Measurements from ENCODE around the gene ULK1. TPM values are rescaled to one million over a fixed set of nuclear protein-coding genes. Genes with fewer than 3 reads are reported as not detected.
A peak's percentile ranks its signal among the peaks of the same experiment; 100 is the strongest.

ULK1 gene
- total and polyA plus RNA-seq, 4 experiments from 2014 or later: 0.08 to 55.7 (median 23.8) TPM

DNA sequence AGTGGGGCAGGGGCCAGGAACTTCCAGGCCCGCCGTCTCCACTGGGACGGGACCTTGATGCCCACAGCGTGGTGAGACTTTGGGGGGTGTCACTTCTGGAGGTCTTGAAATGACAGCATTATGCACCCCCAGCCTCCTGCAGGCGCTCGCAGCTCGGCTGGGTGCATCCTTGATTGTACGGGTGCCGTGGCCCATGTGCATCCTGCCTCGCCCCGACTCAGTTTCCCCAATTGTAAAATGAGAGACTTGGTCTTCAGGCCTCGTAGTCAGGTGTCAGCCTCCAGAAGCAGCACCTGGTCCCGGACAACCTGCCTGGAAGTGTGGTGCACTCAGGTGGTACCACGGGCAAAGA lies 25.7 kb downstream of the ULK1 start:
- Histone ChIP-seq H3K27ac (ENCODE audit: low read depth, low read length) (no peak overlapping the region), H3K4me1 (ENCODE audit: insufficient read depth, low read length) (no peaks in the 10 kb centered on the region), H3K36me3 (ENCODE audit: insufficient read depth, low read length) (peaks cover 4% of the 10 kb centered on the region), H3K9me3 (ENCODE audit: control insufficient read depth in 1 of 2, low read length in 2 of 2) (no peaks in the 10 kb centered on the region), H3K27me3 (ENCODE audit: insufficient read depth, low read length) (no peaks in the 10 kb centered on the region), H3K4me3 (ENCODE audit: low read length in 2 of 2) (no peak overlapping the region)
- ChIA-PET POLR2A (ENCODE audit: partially characterized antibody) (interaction anchor here (0.6 kb wide), 1 partner anchor 32 kb away, joined by 3 read pairs; no protein-coding TSS in a partner anchor), CTCF (ENCODE audit: partially characterized antibody) (no interaction called here)
- Mint-ChIP-seq H3K4me3 (no peak overlapping the region), H3K9me3 (peaks cover 0 to 2% (median 0%) of the 10 kb centered on the region in 8 donors), H3K4me1 (peaks cover 4 to 8% (median 6%) of the 10 kb centered on the region in 4 donors), H3K27ac (no peak overlapping the region), H3K36me3 (peaks cover 3 to 8% of the 10 kb centered on the region in 2 donors), H3K27me3 (no peaks in the 10 kb centered on the region)
- DNase-seq: no peak
- intact Hi-C loops (cut with micrococcal nuclease): loop anchor here (10.0 kb wide), 1 partner anchor 225 kb away; the partner anchor contains the start of genes DDX51 and NOC4L

DNA sequence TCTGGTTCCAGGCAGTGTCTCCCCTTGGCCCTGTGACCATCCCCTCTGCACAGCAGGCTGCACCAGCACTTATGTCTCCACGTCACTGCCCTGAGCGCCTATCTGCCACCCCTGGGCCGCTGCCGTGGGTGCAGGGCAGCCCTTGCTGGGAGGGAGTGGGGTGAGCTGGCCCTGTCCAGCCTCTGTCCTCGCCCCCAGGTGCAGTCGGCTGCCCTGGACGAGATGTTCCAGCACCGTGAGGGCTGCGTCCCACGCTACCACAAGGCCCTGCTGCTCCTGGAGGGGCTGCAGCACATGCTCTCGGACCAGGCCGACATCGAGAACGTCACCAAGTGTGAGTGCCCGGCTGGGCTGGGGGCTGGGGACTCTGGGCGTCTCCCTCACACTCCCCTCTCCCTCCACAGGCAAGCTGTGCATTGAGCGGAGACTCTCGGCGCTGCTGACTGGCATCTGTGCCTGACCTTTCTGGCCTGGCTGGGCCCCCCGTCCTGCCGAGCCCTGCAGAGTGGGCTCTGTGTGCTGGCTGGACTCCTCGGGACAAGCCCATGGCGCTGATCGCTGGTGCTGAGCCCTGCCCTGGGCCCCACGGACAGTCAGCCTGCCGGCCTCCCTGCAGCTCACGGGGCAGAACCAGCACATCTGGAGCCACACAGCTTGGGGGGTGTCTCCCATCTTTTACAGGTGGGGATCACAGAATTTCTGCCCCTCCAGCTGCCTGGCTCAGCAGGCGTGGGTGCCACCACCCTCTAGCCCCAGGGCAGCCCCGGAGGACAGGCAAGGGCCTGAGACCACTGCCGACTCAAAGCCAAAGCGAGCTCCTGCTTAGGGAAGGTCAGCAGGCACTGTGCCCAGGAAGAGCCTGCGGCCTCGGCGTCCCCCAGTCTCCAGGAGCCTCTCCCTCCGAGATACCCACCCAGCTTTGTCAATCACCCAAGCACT lies 26.7 kb downstream of the ULK1 start:
- Histone ChIP-seq H3K27ac (ENCODE audit: low read depth, low read length) (no peak overlapping the region), H3K36me3 (ENCODE audit: insufficient read depth, low read length) (no peaks in the 10 kb centered on the region), H3K4me1 (ENCODE audit: insufficient read depth, low read length) (no peaks in the 10 kb centered on the region), H3K4me3 (ENCODE audit: low read length in 2 of 2) (no peak overlapping the region), H3K27me3 (ENCODE audit: insufficient read depth, low read length) (no peaks in the 10 kb centered on the region), H3K9me3 (ENCODE audit: control insufficient read depth in 1 of 2, low read length in 2 of 2) (no peaks in the 10 kb centered on the region)
- Mint-ChIP-seq H3K36me3 (peaks cover 3 to 8% of the 10 kb centered on the region in 2 donors), H3K27me3 (no peaks in the 10 kb centered on the region), H3K27ac (no peak overlapping the region), H3K4me1 (peaks cover 4 to 8% (median 6%) of the 10 kb centered on the region in 4 donors), H3K4me3 (no peak overlapping the region), H3K9me3 (peaks cover 0 to 2% (median 0%) of the 10 kb centered on the region in 8 donors)
- ChIA-PET CTCF (ENCODE audit: partially characterized antibody) (no interaction called here), POLR2A (ENCODE audit: partially characterized antibody) (no interaction called here)
- intact Hi-C loops (cut with micrococcal nuclease): loop anchor here (10.0 kb wide), 1 partner anchor 224 kb away; the partner anchor contains the start of genes DDX51 and NOC4L
- DNase-seq: no peak

GRCh38 chr12:131921866-131922769 lies 27.7 kb downstream of the ULK1 start:
- peaks cover 4 to 8% (median 6%) of the 10 kb centered on the region in 4 donors for H3K4me1 Mint-ChIP-seq
- ChIA-PET POLR2A (ENCODE audit: partially characterized antibody) (no interaction called here), CTCF (ENCODE audit: partially characterized antibody) (no interaction called here)
- Histone ChIP-seq H3K4me3 (ENCODE audit: low read length in 2 of 2) (no peak overlapping the region), H3K36me3 (ENCODE audit: insufficient read depth, low read length) (no peaks in the 10 kb centered on the region), H3K27me3 (ENCODE audit: insufficient read depth, low read length) (no peaks in the 10 kb centered on the region), H3K27ac (ENCODE audit: low read depth, low read length) (no peak overlapping the region), H3K4me1 (ENCODE audit: insufficient read depth, low read length) (no peaks in the 10 kb centered on the region), H3K9me3 (ENCODE audit: control insufficient read depth in 1 of 2, low read length in 2 of 2) (no peaks in the 10 kb centered on the region)
- H3K4me3 Mint-ChIP-seq: no peak overlapping the region
- peak overlapping the region in 2 of 7 donors; percentile 21 to 54 for H3K27ac Mint-ChIP-seq
- no peak for DNase-seq
- no peaks in the 10 kb centered on the region for H3K27me3 Mint-ChIP-seq
- intact Hi-C loops (cut with micrococcal nuclease): loop anchor here (10.0 kb wide), 1 partner anchor 223 kb away; the partner anchor contains the start of genes DDX51 and NOC4L
- peaks cover 3 to 8% of the 10 kb centered on the region in 2 donors for H3K36me3 Mint-ChIP-seq
- H3K9me3 Mint-ChIP-seq: peaks cover 0 to 2% (median 0%) of the 10 kb centered on the region in 8 donors

DNA sequence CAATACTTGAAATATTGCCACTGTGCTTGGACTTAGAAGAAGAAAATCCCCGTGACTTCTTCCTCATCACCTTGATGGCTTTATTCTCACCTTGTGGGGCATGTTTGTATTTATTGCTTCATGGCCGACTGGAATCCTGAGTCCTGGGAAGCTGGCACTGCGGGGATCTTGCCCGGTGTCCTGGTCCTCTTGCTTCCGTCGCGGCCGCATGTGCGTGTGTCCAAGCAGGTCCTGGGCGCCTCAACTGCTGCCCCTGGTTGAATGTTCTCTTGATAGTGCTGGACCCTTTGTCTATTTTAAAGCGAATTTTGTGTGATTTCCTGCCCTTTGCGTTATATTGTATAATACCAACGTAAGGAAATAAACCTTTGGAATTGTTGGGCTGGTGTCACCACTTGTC lies 28.4 kb downstream of the ULK1 start:
- Histone ChIP-seq H3K4me3 (ENCODE audit: low read length in 2 of 2) (no peak overlapping the region), H3K4me1 (ENCODE audit: insufficient read depth, low read length) (peaks cover under 1% of the 10 kb centered on the region), H3K9me3 (ENCODE audit: control insufficient read depth in 1 of 2, low read length in 2 of 2) (no peaks in the 10 kb centered on the region), H3K27me3 (ENCODE audit: insufficient read depth, low read length) (no peaks in the 10 kb centered on the region), H3K36me3 (ENCODE audit: insufficient read depth, low read length) (no peaks in the 10 kb centered on the region), H3K27ac (ENCODE audit: low read depth, low read length) (no peak overlapping the region)
- Mint-ChIP-seq H3K9me3 (peaks cover 0 to 2% (median 0%) of the 10 kb centered on the region in 8 donors), H3K27me3 (no peaks in the 10 kb centered on the region), H3K4me3 (no peak overlapping the region), H3K36me3 (peaks cover 3 to 8% of the 10 kb centered on the region in 2 donors), H3K27ac (peak overlapping the region in 1 of 7 donors; percentile 21), H3K4me1 (peaks cover 7 to 8% (median 7%) of the 10 kb centered on the region in 4 donors)
- ChIA-PET CTCF (ENCODE audit: partially characterized antibody) (no interaction called here), POLR2A (ENCODE audit: partially characterized antibody) (no interaction called here)
- intact Hi-C loops (cut with micrococcal nuclease): loop anchor here (10.0 kb wide), 1 partner anchor 222 kb away; the partner anchor contains the start of genes DDX51 and NOC4L
- no peak for DNase-seq

- DNase-seq: no peak
- CTCF ChIA-PET (ENCODE audit: partially characterized antibody): no interaction called here
- H3K27ac Mint-ChIP-seq: no peak overlapping the region
- Histone ChIP-seq H3K9me3 (ENCODE audit: control insufficient read depth in 1 of 2, low read length in 2 of 2) (no peaks in the 10 kb centered on the region), H3K27me3 (ENCODE audit: insufficient read depth, low read length) (no peaks in the 10 kb centered on the region), H3K4me3 (ENCODE audit: low read length in 2 of 2) (no peak overlapping the region), H3K36me3 (ENCODE audit: insufficient read depth, low read length) (no peaks in the 10 kb centered on the region), H3K27ac (ENCODE audit: low read depth, low read length) (no peak overlapping the region), H3K4me1 (ENCODE audit: insufficient read depth, low read length) (peaks cover 5% of the 10 kb centered on the region)
- peaks cover 3 to 8% of the 10 kb centered on the region in 2 donors for H3K36me3 Mint-ChIP-seq
- H3K4me3 Mint-ChIP-seq: no peak overlapping the region
- H3K4me1 Mint-ChIP-seq: peaks cover 9 to 13% (median 11%) of the 10 kb centered on the region in 4 donors
- intact Hi-C loops (cut with micrococcal nuclease): loop anchor here (10.0 kb wide), 1 partner anchor 222 kb away; the partner anchor contains the start of genes DDX51 and NOC4L
- no peaks in the 10 kb centered on the region for H3K27me3 Mint-ChIP-seq
- POLR2A ChIA-PET (ENCODE audit: partially characterized antibody): no interaction called here
- H3K9me3 Mint-ChIP-seq: peaks cover 0 to 2% (median 0%) of the 10 kb centered on the region in 8 donors
Measured at GRCh38 chr12:131923260-131923659, 28.8 kb downstream of the ULK1 start.

DNA sequence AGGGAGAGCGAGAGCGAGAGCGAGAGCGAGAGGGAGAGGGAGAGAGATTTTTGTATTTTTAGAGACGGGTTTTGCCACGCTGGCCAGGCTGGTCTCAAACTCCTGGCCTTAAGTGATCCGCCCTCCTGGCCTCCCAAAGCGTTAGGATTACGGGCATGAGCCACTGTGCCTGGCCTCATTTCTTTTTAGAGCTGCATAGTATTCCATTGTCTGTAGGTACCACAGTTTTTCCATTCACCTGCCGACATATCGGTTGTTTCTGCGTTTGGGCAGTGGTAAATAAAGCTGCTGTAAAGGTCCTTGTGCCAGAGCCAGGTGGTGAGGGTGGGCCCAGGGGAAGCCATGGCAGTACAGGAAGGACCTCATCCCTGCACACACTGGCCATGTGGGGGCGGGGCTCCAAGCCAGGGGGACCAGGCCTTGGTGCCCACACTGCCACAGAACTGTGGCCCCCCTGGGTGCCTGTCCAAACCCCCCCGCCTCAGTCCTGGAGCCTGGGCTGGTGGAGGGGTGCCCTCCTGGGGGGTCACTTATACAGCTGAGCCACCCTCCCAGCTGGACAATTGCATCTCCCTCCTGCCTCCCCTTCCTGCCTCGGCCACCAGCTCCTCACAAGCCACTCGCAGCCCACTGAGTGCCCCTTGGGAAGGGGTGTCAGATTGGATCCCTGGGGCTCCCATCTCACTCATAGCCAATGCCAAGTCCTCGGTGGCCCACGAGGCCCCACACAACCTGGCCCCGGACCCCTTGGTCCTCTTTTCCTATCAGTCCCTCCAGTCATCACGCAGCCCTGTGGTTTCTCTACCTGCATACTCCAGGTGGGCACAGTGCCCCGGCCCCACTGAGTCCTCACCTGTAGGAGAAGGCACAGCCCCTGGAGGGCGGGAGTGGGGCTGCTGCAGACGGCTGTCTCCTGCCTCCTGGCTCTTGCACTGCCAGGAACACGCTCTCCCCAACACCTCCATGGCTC lies 33.0 kb downstream of the ULK1 start:
- Mint-ChIP-seq H3K27ac (peak overlapping the region in 6 of 7 donors; percentile 12 to 93 (median 50)), H3K27me3 (no peaks in the 10 kb centered on the region), H3K4me1 (peaks cover 12 to 30% (median 21%) of the 10 kb centered on the region in 4 donors), H3K4me3 (peak overlapping the region; percentile 80 to 96 (median 89)), H3K9me3 (peaks cover 0 to under 1% (median 0%) of the 10 kb centered on the region in 8 donors), H3K36me3 (peaks cover 4 to 12% of the 10 kb centered on the region in 2 donors)
- no peaks in the 10 kb centered on the region for H3K27me3 ChIP-seq (ENCODE audit: insufficient read depth, low read length)
- ChIA-PET POLR2A (ENCODE audit: partially characterized antibody) (interaction anchor here (0.6 to 3.7 kb wide), 4 partner anchors 23 to 216 kb away, joined by 3 to 38 read pairs (median 16); partner anchors contain the start of genes EP400 and SFSWAP), CTCF (ENCODE audit: partially characterized antibody) (interaction anchor here (0.7 to 1.4 kb wide), 3 partner anchors 65 to 229 kb away, joined by 3 read pairs; no protein-coding TSS in a partner anchor)
- no peak for DNase-seq
- peaks cover 7% of the 10 kb centered on the region for H3K36me3 ChIP-seq (ENCODE audit: insufficient read depth, low read length)
- no peak overlapping the region for H3K4me3 ChIP-seq (ENCODE audit: low read length in 2 of 2)
- no peaks in the 10 kb centered on the region for H3K9me3 ChIP-seq (ENCODE audit: control insufficient read depth in 1 of 2, low read length in 2 of 2)
- intact Hi-C loops (cut with micrococcal nuclease): loop anchor here (10.0 kb wide), 1 partner anchor 217 kb away; the partner anchor contains the start of genes DDX51 and NOC4L
- no peak overlapping the region for H3K27ac ChIP-seq (ENCODE audit: low read depth, low read length)
- peaks cover 16% of the 10 kb centered on the region for H3K4me1 ChIP-seq (ENCODE audit: insufficient read depth, low read length)
